Measurements from ENCODE around the gene ARHGAP24. TPM values are rescaled to one million over a fixed set of nuclear protein-coding genes. Genes with fewer than 3 reads are reported as not detected.

The ARHGAP24 gene
- total and polyA plus RNA-seq, 2 of the 13 experiments (the other 11 are each of a cell fraction or from before 2014, with no cell fraction given) = 0.07 to 0.55 TPM

DNA sequence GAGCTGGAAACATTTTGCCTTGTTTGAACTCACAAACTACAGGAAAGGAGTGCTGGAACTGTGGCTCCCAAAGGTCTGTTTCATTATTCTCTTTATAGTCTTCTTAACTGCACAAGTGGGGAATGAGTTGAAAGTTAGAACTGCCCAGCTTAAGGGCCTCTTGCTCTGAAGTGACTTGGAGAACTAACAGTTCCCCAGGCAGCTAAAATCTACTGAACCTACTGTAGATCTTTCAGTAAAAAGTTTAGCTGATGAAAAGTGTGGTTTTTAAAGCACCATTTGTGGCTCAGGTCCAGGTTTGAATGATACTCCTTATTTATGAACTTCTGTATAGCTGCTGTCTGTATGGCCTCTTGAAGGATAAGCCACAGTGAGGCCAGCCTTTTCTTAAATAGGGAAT lies 531.1 kb downstream of the ARHGAP24 start:
- H3K4me2 ChIP-seq (ENCODE audit: low read depth, low read length) = no peak overlapping the region
- no peaks in the 10 kb centered on the region for H4K20me1 ChIP-seq (ENCODE audit: insufficient read depth, low read length)
- TF ChIP-seq, protein P1, sequence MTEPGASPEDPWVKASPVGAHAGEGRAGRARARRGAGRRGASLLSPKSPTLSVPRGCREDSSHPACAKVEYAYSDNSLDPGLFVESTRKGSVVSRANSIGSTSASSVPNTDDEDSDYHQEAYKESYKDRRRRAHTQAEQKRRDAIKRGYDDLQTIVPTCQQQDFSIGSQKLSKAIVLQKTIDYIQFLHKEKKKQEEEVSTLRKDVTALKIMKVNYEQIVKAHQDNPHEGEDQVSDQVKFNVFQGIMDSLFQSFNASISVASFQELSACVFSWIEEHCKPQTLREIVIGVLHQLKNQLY (CRISPR knock-in tag; IDR thresholded peaks at IDR 0.05) = no peak
- TF ChIP-seq, protein P2, sequence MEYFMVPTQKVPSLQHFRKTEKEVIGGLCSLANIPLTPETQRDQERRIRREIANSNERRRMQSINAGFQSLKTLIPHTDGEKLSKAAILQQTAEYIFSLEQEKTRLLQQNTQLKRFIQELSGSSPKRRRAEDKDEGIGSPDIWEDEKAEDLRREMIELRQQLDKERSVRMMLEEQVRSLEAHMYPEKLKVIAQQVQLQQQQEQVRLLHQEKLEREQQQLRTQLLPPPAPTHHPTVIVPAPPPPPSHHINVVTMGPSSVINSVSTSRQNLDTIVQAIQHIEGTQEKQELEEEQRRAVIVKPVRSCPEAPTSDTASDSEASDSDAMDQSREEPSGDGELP (IDR thresholded peaks at IDR 0.05; ENCODE audit: borderline replicate concordance, low read depth) = no peak
- TF ChIP-seq, protein P3, sequence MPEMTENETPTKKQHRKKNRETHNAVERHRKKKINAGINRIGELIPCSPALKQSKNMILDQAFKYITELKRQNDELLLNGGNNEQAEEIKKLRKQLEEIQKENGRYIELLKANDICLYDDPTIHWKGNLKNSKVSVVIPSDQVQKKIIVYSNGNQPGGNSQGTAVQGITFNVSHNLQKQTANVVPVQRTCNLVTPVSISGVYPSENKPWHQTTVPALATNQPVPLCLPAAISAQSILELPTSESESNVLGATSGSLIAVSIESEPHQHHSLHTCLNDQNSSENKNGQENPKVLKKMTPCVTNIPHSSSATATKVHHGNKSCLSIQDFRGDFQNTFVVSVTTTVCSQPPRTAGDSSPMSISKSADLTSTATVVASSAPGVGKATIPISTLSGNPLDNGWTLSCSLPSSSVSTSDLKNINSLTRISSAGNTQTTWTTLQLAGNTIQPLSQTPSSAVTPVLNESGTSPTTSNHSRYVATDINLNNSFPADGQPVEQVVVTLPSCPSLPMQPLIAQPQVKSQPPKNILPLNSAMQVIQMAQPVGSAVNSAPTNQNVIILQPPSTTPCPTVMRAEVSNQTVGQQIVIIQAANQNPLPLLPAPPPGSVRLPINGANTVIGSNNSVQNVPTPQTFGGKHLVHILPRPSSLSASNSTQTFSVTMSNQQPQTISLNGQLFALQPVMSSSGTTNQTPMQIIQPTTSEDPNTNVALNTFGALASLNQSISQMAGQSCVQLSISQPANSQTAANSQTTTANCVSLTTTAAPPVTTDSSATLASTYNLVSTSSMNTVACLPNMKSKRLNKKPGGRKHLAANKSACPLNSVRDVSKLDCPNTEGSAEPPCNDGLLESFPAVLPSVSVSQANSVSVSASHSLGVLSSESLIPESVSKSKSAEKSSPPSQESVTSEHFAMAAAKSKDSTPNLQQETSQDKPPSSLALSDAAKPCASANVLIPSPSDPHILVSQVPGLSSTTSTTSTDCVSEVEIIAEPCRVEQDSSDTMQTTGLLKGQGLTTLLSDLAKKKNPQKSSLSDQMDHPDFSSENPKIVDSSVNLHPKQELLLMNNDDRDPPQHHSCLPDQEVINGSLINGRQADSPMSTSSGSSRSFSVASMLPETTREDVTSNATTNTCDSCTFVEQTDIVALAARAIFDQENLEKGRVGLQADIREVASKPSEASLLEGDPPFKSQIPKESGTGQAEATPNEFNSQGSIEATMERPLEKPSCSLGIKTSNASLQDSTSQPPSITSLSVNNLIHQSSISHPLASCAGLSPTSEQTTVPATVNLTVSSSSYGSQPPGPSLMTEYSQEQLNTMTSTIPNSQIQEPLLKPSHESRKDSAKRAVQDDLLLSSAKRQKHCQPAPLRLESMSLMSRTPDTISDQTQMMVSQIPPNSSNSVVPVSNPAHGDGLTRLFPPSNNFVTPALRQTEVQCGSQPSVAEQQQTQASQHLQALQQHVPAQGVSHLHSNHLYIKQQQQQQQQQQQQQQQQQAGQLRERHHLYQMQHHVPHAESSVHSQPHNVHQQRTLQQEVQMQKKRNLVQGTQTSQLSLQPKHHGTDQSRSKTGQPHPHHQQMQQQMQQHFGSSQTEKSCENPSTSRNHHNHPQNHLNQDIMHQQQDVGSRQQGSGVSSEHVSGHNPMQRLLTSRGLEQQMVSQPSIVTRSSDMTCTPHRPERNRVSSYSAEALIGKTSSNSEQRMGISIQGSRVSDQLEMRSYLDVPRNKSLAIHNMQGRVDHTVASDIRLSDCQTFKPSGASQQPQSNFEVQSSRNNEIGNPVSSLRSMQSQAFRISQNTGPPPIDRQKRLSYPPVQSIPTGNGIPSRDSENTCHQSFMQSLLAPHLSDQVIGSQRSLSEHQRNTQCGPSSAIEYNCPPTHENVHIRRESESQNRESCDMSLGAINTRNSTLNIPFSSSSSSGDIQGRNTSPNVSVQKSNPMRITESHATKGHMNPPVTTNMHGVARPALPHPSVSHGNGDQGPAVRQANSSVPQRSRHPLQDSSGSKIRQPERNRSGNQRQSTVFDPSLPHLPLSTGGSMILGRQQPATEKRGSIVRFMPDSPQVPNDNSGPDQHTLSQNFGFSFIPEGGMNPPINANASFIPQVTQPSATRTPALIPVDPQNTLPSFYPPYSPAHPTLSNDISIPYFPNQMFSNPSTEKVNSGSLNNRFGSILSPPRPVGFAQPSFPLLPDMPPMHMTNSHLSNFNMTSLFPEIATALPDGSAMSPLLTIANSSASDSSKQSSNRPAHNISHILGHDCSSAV (CRISPR knock-in tag; IDR thresholded peaks at IDR 0.05; ENCODE audit: borderline replicate concordance) = no peak
- no peak for TF ChIP-seq NR2F6 (IDR thresholded peaks at IDR 0.05)
- TF ChIP-seq NR2F6 (CRISPR knock-in tag; IDR thresholded peaks at IDR 0.05) = no peak
- ATAC-seq (no peak), FAIRE-seq (no peak), DNase-seq (ENCODE audit: low spot score) (no peak)
- H3K9ac ChIP-seq (ENCODE audit: insufficient read depth, low read depth, low read length) = no peak overlapping the region
- in situ Hi-C loops (cut with HindIII; ENCODE audit: extremely low pct_ligation_motif_present, low pct_unique_long_range_greater_than_20kb) (no loop called here), intact Hi-C loops (cut with micrococcal nuclease; ENCODE audit: unreplicated experiment) (no loop called here)
- H3K4me3 ChIP-seq (replicated peaks in 1 of 3; ENCODE audit: insufficient read depth in 1 of 3, low read depth in 2 of 3, low read length in 3 of 3) = no peak overlapping the region
- H3K4me1 ChIP-seq (ENCODE audit: insufficient read depth, low read length) = no peaks in the 10 kb centered on the region
- H2AFZ ChIP-seq (ENCODE audit: low read length) = no peak overlapping the region
- H3K27me3 ChIP-seq (ENCODE audit: control insufficient read depth in 1 of 2, insufficient read depth in 2 of 2, low read length in 2 of 2) = no peaks in the 10 kb centered on the region
- POLR2A ChIA-PET = no interaction called here
- H3K79me2 ChIP-seq (ENCODE audit: insufficient read depth, low read length) = no peaks in the 10 kb centered on the region
- CTCF ChIA-PET (ENCODE audit: low intra/inter-chr PET ratio, low total read pairs) = no interaction called here
- no peaks in the 10 kb centered on the region for H3K36me3 ChIP-seq (replicated peaks in 1 of 2; ENCODE audit: control insufficient read depth in 1 of 2, insufficient read depth in 2 of 2, low read length in 2 of 2)
- H3K27ac ChIP-seq (ENCODE audit: extremely low read length, insufficient read depth, low read length) = no peak overlapping the region
- no TSS peak for BruUV-seq (replicated peaks)
- H3K9me3 ChIP-seq (ENCODE audit: low read length) = no peaks in the 10 kb centered on the region

All from HepG2 (cell line).